Breast epithelium (tissue), 3 donors: Measurements from ENCODE around the gene ATXN10.
"Not testable (repeated sequence)": the region's sequence is repeated elsewhere in the genome, so short reads cannot be mapped to it uniquely, and the experiment has no call there.

ENCODE experiments used
- CTCF ChIP-seq, 3 donors: fragments of 450-650 bp; IDR thresholded peaks; one replicate each; pipeline ENCODE4 v1.5.1; 2016 to 2017; ENCODE audit warnings: antibody characterized with exemption in 3 of 3, mild to moderate bottlenecking in 3 of 3, moderate library complexity in 3 of 3
- POLR2AphosphoS5 ChIP-seq, 3 donors: sonication (generic); formaldehyde crosslinking; IDR thresholded peaks; one replicate each; pipeline ENCODE4 v1.6.1; 2017; ENCODE audit warnings: antibody characterized with exemption in 3 of 3

- not testable (repeated sequence) for TF ChIP-seq CTCF, POLR2AphosphoS5 (IDR thresholded peaks at IDR 0.05)
Measured at GRCh38 chr22:45623464-45624145, 48.0 kb upstream of the ATXN10 start.
